Ramos (cell line): Measurements from ENCODE around the gene INSIG1.

Experiments used
- in situ Hi-C: fragments of 300-500 bp; cut with MboI; formaldehyde crosslinking; loops from one replicate; pipeline ENCODE4 v1.14.3; 2022; ENCODE audit warnings: low sequenced_read_pairs; ENCODE audit not compliant: unreplicated experiment

Gene INSIG1

DNA sequence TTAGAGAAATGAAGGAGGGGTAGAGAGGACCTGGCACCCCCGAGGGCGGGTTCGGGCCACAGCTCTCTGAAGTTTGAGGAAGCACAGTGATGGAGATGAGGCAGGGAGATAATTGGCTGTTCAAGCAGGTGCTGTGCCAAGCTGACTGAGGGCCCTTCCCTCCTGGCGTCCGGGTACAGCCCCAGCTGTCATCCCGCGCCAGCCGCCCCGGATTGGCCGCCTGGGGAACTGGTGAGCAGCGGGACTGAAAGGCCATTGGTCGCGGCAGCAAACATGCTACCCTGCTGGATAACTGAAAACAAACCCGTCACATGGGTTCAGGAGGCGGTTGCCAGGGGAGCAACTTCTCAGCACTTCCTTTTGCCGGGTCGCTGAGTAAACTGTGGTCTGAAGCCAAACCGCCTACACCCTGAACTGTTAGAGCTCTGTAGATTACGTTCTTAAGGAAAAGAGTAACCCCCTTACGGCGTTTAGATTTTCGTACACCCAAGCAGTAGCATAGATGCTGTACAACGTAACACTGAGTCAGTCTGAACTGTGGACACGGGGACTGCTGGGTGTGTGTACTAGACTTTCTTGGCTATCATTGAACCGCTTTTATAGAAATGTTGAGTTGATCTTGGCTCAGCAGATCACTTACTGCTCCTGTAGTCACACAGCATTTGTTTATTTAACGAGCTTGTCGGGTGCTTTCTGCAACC, 1.3 kb downstream of the INSIG1 start:
- in situ Hi-C loops = loop anchor here (5.0 kb wide), 1 partner anchor 97 kb away; no protein-coding TSS in a partner anchor

DNA sequence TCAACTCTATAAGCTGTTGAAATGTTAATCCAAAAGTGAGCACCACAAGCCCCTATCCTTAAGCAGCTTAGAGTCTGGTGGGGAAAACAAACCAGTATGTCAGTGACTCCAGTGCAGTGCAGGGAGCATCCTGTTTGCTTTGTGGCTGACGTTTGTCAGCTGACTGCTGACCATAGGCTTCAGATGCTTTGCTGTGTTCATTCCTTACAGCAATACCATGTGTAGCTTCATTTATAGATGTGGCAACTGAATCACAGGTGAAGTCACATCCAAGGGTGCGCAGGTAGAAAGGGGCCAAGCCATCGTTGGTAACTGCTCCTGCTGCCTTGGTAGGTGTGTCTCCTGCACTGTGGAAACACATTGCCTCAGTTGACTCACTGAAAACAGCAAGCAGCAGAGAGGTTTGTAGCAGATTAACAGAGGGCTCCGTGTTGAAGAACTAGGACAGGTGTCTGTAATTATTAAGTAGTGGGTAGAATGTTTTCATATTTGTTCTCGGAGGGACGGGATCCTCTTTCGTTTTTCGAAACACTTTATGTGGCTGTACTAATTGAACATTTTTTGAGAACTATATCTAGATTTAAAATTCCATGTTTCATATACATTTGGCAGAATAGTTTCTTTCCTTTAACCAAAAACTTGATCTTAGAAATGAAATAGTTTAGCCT, 2.0 kb downstream of the INSIG1 start:
- in situ Hi-C loops = loop anchor here (5.0 kb wide), 1 partner anchor 97 kb away; no protein-coding TSS in a partner anchor

DNA sequence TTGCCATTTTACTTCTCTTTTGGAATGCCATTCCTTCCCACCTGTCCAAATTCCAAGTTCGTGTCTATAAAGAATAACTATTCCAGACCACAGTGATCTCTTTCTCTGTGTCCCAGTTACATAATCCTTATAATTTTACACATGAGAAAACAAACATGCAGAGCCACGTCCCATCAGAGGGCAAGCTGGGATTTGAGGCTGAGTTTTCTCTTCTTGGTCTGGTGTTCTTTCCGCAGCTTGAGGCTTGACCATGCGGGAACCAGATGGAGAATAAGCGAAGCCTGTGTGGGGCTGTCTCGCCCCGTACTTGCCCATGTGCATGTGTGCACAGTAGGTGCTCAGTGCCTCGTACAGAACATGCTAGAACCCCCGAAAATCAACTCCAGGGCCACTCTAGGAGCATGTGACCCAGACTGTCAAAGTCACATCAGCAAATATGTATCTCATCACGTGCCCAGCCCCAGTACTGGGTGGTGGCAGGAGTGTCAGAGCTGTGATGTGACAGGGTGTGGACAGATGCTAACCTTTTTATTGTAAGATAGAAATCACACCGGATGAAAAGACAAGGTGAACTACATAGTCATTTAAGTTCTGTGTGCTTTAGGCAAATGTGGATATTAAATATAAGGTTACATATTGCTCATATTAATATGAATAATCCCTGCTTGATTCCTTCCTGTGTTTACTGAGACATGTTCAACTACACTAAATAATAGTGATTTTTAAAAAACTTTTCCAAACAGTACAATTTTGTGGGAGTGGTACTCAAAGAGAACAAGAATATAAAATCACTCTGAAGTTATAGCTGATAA, 3.2 kb downstream of the INSIG1 start:
- in situ Hi-C loops = no loop called here

DNA sequence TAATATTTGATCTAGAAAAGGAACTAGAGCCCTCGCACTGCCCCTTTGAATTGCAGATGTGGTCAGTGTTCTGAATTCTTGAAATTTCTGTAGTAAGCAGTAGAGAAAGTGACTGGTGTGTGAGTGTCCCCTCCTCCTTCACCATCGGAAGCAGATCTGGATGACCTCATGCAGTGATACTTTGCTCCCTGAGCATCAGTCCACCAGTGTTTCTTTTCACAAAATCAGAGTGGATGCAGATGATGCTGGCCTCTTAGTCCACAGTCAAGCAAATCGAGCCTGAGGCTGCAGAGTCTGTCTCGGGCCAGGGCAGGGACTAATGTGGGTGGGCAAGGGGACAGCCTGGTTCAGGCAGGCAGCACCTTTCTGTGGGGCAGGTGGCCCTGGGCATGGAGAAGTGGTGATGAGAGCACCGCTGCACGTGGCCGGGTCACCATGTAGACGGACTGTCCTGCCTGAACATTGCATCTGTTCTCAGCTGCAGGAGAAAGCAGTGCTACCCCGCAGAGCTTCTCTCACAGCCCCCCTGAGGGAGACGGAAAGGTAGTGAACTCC, 5.4 kb downstream of the INSIG1 start:
- in situ Hi-C loops = no loop called here

DNA sequence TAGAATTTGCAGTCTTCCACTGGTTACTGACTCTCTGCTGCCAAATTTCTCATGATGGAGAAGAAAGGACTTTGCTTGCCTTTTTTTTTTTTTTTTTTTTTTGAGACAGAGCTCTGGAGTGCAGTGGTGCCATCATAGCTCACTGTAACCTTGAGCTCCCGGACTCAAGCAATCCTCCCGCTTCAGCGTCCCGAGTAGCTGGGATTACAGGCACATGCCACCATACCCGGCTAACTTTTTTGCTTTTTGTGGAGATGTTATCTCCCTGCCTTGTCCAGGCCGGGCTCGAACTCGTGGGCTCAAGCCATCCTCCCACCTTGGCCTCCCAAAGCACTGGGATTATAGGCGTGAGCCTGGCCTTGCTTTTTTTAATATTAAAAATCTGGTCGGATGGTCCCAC, 6.2 kb downstream of the INSIG1 start:
- in situ Hi-C loops = no loop called here

DNA sequence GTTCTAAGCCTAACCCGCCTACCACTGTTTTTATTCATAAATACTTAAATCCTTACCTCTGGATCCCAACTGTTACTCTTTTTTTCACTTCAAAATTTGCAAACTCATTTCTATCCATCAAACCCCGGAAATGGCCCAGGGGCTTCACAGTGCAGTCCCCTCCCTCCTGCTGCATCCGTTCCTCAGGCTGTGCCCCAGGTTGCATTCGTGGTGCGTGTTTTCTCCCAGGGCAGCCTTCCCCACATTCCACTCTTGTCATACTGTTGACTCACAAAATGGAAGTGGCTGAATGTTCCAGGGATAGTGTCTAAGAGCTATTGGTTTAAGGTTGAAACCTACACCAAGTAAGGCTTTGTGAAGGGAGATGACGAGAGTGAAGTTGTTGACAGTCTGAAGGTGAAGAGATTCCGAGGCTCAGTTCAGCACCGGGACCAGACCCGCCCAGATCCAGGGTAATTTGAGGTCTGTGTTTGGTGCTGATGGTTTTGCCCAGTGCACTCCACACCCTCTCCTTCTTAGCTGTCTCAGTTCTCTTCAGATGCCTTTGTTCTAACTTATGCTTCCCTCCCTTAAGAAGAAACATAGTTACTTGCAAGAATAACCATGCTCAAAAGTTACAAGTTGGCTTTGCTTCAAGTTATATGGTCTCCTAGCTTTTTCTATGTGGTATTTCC, 7.7 kb downstream of the INSIG1 start:
- in situ Hi-C loops = no loop called here

DNA sequence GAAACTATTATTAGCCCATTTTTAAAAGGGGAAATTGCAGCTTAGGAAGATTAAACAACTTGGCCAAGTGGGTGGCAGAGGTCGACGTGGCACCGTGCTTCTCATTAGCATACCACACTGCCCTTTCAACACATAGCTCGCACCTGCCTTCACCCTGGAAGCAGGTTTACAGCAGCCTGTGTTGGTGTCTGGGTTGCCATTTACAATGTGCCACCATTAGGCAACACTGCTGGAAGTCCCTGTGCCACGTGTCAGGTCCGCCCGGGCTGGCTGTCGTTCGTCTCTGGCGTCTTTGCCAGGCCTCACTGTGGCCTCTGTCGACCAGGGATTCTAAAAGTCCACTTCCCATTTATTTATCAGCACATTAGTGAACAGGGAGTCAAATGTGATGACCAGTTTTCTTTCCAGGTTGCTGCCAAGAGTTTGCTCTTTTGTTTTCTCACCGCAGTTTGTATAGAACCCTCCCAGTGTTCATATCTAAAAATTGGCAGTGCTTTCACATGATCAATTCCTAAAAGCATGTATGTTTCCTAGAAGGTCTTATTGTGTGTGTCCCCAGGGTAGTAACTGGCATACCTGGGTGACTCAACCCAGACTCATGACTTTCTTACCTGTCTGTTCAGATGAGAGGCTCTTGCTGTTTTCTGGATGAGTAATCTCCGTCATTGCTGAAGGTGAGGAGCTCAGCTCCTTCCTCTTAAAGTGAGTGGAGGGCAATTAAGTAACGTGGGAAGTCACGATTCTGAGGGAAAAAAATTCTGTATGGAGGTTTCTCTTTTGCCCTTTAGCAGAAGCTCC, 9.2 kb downstream of the INSIG1 start:
- in situ Hi-C loops = no loop called here

DNA sequence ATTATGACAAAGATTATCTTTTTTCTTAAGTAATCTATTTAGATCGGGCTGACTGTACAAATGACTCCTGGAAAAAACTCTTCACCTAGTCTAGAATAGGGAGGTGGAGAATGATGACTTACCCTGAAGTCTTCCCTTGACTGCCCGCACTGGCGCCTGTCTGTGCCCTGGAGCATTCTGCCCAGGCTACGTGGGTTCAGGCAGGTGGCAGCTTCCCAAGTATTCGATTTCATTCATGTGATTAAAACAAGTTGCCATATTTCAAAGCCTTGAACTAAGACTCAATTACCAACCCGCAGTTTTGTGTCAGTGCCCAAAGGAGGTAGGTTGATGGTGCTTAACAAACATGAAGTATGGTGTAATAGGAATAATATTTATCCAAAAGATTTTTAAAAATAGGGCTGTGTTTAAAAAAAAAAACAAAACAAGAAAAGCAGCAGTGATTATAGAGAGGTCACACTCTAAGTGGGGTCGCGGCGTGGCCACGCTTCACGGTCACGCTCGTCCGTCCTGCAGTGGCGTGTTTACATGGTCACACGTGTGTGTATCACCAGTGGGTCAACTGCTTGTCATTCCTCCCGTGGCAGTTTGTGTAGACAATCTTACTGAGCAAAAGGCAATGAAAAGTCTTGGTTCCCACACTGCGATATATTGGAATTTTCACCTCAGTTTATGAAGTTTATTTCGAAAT, 10.8 kb downstream of the INSIG1 start:
- in situ Hi-C loops = no loop called here

DNA sequence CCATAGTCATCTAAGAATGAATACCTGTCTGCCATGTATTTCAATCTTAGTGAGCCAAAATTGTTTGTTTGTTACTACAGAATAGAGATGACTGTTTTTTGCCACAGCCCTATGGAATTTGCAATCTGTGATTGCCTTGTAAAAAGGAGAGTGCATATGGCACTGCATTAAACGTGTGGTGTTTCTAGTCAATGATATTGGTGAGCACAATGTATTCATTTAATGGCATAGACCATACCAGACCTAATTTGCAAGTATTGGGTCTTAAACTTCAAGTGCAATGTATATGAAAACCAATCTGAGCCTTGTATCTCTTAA, 11.3 kb downstream of the INSIG1 start:
- in situ Hi-C loops = no loop called here

DNA sequence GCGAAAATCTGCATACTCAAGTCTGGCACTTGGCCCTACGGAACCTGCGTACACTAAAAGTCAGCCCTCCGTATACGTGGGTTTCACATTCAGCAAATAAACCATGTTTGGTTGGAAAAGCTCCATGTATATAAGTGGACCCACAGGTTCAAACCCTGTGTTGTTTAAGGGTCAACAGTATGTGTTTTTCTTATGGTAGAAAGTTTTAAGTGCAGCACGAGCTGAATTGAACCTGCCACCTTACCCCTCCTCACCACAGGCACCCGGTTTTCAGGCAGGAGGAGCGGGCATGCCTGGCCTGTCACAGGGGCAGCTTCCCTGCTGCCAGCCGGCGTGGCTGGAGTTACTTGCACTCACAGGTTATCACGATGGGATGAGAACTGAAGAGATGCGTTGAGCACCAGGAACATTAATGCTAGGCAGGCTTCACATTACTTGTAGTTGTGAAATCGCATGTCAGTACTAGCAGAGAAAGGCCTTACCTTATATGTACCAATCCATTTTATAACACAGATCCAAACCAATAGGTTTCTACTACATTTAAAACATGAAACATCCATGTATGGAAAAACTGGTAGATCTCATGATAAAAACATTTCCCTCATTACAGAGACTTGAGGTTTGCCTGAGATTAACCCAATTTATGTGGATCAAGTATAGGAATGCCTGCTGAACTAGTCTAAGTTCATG, 12.9 kb downstream of the INSIG1 start:
- in situ Hi-C loops = no loop called here

DNA sequence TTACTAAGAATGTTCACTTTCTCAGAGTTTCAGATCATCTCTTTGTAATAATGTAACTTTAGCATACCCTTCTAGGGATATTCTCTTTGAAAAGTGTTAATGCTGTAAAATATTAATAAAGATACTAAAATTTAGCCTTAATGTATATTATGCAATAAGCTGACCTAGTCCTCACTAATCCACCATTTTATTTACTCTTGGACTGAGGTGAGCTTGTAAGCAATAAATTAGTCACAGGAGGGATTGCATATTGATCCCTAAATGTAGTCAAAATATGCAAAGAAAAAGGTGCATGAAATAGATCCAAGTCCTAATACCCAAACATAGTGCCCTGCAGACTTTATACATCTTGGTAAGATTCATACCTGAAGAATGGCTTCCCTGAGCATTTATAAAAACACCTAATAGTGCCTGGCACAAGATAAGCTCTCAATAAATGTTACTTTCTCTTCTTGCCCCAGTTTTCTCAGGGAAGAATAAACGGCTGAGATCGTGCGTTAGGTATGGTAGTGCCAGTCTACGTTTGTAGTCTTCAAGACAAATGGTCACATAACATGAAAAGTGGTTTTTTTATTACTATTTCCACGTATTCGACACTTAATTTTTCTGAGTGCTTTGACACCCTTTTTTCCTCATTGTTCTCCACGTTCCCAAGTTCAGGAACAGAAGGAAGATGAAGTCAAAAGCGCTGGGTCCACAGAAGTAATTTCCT, 14.3 kb downstream of the INSIG1 start:
- in situ Hi-C loops = no loop called here

DNA sequence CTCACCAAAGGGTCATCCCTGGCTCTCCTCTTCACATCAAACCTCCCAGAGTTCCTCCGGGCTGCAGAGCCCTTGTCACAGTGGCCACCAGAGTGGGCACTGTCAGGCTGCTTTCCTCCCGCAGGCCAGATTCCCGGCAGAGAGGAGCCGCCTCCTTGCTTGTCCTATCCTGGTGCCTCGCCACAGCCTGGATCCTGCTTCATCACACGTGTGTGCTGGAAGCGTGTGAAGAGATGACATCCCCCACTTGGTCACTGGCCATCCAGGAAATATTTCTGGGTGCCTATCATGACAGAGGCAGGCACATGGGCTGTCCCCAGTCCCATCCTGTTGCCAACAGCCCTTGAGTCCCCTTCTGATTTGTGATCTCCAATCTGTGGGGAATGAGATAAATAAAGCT, 15.0 kb downstream of the INSIG1 start:
- in situ Hi-C loops = no loop called here

DNA sequence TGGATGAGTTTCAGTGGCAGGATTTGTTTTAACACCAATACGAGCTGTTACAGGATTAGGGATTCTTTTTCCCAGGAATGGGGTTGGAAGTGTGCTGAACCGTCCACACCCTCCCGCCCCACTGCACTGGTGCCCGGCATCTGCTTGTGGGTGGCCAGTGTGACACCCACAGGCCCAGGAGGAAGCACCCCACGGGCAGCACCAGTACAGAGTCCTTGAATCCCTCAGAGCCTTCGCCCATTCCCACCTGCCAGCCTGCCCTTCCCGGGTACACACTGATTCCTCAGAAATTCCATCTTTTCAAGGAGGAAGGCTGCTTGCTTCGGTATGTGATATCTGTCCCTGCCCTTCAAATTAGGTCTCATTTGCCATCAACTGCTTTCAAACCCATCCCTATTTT, 15.4 kb downstream of the INSIG1 start:
- in situ Hi-C loops = no loop called here

DNA sequence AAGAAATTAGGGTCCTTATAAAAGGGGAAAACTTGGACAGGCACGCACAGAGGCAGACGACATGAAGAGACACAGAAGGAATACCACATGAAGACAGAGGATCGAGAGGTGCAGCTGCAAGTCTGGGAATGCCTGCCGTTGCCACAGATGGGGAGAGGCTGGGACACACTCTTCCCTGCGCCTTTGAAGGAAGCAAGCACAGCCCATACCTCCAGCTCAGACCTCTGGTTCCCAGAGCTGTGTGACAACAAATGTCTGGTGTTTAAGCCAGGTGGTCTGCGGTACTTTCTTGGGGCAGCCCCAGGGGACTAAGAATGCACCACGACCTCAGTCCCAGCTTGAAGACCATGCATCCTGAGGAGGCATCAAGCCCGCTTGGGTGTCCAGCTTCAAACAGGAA, 18.3 kb downstream of the INSIG1 start:
- in situ Hi-C loops = no loop called here

DNA sequence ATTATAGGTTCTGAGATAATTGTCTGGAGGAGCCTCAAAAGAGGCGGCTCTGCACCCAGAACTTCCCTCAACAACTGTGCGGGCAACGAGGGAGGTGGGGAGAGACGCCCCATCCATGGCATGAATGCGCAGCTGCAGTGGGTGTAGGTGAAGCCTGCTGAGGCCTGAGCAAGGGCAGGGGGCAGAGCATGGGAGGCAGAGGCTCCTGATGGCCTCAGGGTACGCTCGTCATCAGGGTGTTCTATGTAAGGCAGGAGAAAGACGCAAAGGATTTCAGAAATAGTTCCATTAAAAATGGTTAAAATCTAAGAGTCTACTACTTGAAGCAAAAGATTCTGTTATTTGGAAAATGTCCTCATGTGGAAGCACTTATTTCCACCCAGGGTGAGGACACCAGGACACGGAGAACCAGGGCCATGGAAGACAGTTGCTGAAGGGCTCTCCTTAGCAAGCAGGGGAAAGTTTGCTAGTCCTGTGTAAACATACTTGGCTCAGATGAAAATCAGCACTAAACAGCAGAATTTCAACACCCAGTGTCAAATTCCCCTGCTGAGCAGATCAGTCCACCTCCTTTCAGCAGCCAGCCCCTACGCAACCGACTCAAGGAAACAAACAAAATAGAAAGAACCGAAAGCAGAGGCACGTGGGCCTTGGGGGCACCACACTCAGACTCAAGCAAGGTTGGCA, 18.9 kb downstream of the INSIG1 start:
- in situ Hi-C loops = no loop called here

DNA sequence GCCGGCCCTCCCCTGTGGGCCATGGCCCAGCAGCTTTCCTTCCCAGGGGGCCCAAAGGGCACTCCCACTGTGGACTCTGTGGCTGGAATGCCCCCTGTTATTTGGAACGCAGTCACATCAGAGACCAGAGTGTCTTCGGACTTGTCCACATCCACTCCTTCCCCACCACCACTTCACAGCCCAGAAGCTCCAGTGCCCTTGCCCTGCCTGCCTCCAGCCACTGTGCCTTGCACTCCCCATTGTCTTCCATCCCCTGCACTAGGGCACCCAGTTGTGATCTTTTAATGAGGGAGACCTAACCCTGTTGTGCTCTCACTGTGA, 19.4 kb downstream of the INSIG1 start:
- in situ Hi-C loops = no loop called here

DNA sequence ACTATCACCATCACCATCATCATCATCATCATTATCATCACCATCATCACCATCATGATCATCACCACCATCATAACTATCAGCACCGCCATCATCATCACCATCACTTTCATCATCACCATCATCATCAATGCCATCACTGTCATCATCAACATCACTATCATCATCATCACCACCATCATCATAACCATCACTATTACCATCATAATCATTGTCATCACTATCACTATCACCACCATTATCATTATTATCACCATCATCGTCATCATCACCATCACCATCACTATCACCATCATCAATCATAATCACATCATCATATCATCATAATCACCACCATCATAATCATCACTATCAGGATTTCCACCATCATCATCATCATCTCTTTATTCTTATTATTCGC, 20.6 kb downstream of the INSIG1 start:
- in situ Hi-C loops = no loop called here

DNA sequence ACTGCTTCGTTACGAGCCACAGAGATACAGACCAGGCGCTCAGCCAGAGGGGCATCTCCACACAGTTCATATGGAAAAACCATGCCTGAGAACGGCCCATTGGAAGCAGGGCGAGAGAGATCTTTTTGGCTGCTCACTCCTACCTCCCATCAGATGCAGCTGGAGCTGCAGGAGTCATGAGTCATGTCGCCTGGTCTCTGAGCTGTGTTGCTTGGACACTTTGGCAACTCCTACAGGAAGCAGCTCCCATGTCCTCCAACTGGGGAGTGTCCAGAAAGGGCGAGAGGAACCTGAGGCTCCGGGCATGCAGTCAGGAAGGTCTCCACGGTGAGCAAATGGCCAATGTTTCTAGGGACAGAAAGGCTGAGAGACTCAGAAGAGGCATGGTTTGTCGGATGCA, 24.9 kb downstream of the INSIG1 start:
- in situ Hi-C loops = no loop called here
